GM19351 (cell line): ENCODE data around the gene PRKRA.
"Not testable (repeated sequence)": the region's sequence is repeated elsewhere in the genome, so short reads cannot be mapped to it uniquely, and the experiment has no call there.

ENCODE experiments used
- ATAC-seq: cut with Tn5 transposase; IDR thresholded peaks from one replicate; pipeline ENCODE4 v1.9.1; 2021; ENCODE audit warnings: mild to moderate bottlenecking, moderate library complexity; ENCODE audit not compliant: unreplicated experiment

PRKRA gene

DNA sequence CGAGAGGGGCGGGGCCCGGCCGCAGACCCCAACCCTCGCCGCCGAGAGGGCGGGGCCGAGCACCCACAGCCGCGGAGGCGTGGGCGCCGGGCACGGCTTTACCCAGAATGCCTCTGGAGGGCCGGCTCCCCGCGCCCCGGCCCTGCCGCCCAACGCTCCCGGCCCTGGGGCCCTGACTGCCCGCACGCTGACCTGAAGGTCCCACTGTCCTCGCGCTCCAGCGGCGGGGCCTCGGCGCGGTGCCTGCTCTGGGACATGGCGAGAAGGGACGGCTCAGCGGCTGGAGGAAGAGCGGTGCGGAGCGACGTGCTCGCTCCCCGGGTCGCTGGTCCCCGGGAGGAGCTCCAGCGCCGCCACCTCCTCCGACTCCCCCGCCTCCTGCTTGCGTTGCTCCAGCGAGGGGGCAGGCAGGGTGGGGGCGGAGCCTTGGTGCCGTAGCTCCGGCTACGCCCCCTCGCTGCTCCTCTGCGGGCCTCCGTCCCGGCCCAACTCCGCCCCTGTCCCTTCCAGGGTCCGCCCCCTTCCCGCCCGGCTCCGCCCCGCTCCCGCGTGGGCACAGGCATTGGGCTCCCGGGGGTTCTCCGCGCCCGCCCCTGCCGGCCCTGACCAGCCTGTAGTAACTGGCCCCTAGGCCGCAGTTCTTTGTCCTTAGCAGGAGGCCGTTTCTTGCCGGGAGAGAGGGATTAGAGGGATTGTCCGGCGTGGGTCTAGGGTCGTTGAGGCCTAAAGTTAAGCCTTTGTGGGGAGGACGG, at the start of gene PRKRA, which contains the start of gene PJVK:
PRKRA (minus strand) TSS at position 402 of the 752 bp plus-strand sequence; CDS start at position 257, 145 bp downstream.
PJVK (plus strand) TSS at position 605 of the 752 bp plus-strand sequence. CDS start 2,032 bp downstream, outside the sequence.
- peak; percentile 73 for ATAC-seq

DNA sequence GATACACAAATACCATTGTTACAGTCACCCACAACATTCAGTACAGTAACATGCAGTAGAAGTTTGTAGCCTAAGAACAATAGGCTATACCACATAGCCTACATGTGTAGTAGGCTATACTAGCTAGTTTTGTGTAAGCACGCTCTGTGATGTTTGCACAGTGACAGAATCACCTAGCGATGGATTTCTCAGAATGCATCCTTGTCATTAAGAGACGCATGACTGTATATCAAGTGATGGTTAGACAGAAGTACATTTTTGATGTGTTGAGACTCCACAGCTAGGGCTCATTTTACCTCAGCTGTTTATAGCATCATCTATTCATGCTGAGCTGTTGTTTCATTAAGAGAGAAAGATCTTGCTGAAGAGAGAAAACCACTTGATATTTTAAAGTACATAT, 48.7 kb upstream of the PRKRA start:
- ATAC-seq, result no peak

DNA sequence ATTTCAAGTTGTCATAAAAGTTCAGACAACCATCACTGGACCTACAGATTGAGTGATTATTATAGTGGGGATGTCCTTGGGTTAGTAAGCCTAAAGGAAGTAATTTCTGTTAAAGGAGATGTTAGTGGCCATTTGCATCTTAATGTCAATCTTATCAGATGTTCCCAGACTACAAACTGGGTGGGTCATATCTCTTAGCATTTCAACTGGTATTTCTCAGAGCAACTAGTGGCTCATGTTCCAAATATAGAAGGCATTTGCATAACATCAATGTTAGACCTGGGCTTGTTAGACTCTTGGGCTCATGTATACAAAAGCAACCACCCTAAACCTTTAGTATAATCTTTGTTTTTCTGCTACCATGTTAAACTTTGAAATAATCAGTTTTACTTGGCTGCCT, 47.2 kb upstream of the PRKRA start:
- peak; percentile 86 for ATAC-seq

DNA sequence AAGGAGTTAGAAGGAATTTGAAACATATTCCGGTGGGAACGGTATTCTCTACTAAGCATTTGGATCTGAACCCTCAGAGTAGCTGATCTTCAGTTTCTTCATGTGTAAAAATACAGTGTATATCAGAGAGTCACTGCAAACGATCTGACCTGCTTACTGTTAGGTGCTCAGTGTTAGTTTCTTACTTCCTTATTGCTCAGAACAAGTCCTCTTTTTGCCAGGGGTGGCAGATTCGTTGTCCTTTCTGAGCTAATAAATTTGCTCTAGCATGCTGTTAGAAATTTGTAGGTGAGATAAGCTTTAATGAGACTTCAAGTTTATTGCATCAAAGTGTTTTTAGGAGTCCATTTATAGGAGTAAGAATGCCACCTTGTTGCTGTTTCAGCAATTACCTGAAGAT, 45.1 kb upstream of the PRKRA start:
- no peak for ATAC-seq

DNA sequence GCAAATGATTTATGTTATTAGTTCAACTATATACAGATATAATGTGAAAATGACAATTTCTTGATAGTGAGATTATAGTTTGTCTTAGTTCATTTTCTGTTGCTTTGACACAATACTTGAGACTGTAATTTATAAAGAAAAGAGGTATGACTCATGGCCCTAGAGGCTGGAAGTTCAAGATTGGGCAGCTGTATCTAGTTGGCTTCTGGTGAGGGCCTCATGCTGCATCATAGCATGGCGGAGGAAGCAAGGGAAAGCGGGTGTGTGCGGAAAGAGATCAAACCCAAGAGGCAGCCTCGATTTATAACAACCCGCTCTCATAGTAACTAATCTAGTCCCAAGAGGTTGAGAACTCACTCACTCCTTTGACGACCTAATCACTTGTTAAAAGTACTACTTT, 40.6 kb upstream of the PRKRA start:
- ATAC-seq, result no peak

DNA sequence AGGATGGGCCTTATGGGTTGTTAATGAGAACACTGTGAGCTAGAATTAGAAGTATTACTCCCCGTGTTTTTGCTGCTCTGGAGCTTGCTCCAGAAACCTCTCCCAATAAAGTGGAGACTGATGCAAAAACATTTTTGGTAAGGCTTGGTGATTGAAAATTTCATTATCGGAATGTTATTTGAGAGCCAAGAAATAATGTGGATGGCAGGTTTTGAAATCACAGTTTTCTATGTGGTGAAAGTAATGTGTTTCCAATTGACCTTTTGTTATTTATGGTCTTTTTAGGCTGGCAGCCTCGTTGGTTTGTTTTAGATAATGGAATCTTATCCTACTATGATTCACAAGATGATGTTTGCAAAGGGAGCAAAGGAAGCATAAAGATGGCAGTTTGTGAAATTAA, 34.4 kb upstream of the PRKRA start:
- no peak for ATAC-seq

DNA sequence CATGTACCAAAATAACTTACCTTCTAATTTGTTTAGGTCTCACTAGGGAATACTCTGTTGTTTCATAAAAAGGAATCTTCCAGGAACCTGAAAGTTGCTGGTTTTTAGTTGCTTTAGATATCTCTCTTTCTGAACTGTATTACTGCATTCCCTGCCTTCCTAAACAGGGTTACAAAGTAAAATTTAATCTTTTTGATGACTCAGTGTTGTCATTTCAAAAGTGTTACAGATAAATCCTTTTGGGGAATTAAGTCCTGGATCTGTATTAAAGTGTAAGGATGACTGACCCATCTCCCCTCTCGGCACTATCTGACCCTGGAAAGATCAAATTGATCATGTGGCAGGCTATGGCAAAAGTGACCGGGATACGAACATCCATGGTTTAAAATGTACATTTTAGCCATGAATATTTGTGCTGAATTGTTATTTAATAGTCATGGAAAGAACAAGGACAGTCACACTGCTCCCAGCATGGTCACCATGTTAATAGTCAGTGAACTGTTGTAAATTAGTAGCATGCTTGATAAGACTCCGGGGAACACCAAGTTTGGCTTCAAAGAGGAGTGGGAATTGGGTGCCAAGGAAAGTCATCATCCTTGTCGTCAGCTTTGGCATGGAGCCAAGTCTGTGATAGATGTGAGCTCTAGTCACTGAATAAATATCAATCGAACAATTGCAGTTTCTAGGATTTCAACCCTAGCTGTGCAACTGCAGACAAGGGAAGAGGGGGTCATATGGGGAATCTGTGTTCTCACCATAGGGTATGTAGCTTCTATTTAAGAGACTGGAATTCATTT, 33.5 kb upstream of the PRKRA start:
- no peak for ATAC-seq

DNA sequence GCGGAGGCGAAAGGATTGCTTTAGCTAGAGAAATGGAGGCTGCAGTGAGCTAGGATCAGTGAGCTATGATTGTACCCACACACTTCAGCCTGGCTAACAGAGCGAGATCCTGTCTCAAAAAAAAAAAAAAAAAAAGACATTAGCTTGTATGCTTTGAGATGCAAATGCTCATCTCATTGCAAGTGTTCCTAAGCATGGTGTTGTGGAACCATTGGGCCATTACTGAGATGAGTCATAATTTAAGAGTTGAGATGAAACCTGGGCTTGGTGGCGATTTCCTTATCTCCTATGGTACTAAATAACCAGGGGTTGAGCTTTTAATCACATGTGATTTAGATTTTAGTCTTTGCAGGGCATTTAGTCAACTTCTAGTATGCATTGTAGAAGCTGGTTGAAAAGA, 31.5 kb upstream of the PRKRA start:
- ATAC-seq, result peak; percentile 40

DNA sequence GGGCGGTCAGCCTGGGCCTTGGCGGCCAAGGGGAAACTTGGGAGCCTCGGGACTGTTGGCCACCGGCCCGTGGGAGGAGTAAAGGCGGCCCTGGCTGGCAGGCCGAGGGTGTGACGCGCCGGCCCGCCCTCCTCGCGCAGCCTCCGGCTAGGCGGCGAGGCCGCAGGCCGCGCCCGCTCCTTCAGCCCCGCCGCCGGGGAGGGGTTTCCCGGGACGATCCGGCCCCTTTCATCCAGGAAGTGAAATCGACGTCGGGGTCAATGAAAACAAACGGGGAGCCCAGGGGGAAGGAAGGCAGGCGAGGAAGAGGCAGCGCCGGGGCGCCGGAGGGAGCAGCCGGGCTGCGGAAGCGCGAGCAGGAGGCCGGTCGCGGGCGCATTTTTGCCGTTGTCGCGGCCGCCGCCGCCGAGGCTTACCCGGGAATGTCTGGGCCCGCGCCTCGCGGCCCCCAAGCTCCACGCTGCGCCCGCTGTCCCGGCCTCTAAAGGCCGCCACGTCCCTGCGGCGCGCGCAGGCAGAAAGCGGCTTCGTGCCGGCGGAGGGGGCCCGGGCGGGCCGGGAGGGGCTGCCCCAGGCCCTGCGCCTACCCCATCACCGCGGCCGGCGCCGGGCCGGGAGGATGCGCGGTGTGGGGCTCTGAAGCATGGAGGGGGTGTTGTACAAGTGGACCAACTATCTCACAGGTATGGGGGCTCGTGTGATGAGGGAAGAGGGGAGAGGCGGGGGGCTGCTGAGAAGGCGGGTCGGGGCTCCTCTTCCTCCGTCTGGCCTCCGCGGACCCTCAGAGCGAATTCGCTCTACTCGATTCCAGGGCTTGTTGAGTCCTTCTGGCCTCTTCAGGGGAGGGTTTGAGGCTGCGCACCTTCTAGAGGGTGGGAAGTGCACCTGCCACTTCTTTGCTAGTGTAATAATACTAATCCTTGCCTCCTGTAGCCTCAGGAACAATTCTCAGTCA, 29.5 kb upstream of the PRKRA start, which contains the start of gene PLEKHA3:
PLEKHA3 (plus strand) TSS at position 231 of the 955 bp plus-strand sequence; CDS start at position 644, 413 bp downstream.
- peak; percentile 58 for ATAC-seq

DNA sequence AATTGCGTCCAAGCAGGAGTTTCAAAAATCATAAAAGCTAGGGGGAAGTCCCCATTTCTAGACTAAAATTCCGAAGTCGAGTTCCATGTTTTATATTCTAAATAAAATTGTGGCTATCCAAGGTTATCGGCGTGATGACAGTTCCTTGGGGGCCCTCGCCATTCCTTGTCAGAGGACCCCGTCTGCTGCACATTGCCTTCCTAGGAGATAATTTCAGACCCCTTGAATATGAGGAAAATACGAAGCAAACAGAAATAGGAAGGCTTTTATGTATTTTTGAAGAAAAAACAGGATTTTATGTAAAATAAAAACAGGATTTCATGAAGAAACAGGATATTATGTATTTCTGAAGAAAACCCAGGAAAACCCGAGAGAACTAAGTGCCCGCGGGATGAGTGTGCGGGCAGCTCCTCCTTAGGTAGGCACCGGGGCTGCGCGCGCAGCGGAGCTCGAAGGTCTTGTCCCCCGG, 28.8 kb upstream of the PRKRA start:
- ATAC-seq, result no peak

DNA sequence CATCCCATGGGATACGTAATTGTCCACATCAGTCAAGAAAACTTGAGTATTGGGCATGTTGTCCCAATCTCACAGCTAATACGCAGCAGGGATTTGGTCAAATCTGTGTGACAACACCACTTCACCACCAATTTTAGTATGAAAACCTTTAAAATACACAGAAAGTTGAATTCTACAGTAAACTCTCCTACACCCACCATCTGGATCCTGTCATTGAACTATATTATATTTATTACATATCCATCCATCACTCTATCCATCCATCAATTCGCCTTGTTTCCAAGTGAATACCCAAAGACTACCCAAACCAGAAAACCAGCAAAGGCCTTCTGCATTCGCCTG, 28.3 kb upstream of the PRKRA start:
- no peak for ATAC-seq

DNA sequence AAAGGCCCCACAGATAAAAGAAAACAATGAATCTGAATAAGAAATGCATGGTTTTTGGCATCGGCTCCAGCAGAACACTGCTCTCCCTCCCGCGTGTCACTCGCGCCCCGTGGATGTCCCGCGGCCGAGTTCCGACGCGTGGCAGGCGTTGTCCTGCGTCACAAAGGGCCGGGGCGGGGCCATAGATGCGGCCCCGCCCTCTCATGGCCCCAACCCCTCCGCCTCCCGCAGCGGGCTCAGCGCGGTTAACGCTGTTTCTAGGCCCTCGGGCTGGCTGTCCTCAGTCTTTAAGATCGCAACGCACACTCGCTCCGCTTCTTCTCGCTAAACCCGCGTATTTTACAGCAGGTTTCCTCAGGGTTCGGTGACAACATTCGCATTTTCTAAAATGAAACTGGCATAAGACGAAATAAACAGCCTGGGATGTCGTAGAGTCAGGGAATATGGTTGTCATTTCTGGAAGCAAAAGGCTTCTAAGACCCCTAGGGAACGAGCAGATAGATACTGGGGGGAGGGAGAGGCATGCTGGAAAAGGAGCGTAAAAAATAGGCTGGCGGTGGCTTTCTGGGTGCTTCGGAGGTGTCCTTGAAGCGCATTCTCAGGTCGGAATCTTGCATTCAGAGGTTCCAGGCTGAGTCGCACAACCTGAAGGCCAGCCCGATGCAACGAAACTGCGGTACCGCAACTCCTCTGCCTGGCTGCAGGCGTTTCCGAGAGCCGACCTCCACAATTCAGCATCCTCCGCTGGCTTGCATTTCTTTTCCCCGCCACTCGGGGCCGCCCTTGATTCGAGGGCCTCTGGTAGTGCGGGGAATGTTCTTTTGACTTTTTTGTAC, 27.7 kb upstream of the PRKRA start, which contains the start of gene FKBP7:
FKBP7 (minus strand) TSS at position 162 of the 836 bp plus-strand sequence; CDS start at position 61, 101 bp downstream.
- ATAC-seq, result peak; percentile 42

DNA sequence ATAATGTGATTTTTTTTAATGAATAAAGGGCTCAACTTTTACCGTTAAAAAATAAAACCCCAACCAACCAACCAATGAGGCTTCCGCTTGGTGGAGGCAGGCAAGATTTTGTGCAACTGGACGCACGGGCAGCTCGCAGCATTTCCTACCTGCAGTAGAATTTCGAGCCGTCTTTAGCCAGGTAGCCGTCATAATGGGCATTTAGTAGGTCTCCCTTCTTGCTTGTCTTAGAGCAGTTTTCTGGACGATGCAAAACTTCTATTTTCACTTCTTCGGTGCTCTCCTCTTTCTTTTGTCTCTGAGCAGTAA, 27.1 kb upstream of the PRKRA start:
- no peak for ATAC-seq

DNA sequence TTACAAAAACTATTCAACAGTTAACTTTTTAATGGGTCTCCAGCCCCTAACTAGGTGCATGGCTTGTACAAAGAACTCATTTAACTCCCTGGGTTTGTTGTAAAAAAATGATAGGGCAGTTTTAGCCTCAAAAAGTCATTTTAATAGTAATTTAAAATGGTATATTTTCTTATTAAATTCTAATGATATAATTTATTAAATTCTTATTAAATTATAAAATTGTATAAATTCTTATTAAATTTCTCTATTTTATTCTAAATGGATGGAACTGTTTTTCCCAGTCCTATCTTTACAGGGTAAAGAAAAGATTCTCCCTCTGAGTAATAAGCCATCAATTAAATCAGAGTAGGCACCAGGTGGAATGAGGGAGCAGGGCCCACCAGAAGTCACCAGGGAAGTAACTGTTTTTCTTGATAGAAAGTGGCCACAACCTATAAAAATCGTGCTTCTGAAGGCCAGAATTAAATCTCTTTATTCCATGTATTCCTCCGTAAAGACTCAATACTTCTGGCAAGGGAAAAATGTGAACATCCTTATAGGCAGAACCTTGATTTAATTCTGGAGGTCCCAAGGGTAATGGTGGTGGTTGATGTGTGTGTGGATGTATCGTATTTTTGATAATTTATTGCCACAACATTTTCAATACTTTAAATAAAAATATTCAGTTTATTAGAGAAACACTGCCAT, 26.6 kb upstream of the PRKRA start:
- no peak for ATAC-seq

DNA sequence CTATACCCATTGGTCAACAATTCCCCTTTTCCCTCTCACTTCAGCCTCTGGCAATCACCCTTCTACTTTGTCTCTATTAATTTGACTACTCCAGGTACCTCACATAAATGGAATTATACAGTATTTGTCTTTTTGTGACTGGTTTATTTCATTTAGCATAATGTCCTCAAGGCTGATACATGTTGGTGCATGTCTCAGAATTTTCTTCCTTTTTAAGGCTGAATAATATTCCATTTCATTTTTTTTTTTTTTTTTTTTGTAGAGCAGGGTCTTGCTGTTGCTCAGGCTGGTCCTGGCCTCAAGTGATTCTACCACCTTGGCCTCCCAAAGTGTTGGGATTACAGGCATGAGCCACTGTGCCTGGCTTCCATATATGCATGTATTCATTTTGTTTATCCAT, 25.5 kb upstream of the PRKRA start:
- ATAC-seq, result no peak

DNA sequence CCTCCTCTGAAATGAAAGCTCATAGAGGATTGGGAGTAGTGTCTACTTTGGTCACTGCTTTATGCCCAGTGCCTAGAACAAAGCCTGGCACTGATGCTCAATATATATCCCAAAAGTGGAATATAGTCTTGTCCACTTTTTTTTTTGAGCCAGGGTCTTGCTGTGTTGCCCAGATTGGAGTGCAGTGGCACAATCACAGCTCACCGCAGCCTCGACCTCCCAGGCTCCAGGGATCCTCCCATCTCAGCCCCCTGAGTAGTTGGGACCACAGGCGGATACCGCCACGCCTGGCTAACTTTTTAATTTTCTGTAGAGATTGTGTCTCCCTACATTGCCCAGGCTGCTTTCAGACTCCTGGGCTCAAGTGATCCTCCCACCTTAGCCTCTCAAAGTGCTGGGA, 23.6 kb upstream of the PRKRA start:
- no peak for ATAC-seq

DNA sequence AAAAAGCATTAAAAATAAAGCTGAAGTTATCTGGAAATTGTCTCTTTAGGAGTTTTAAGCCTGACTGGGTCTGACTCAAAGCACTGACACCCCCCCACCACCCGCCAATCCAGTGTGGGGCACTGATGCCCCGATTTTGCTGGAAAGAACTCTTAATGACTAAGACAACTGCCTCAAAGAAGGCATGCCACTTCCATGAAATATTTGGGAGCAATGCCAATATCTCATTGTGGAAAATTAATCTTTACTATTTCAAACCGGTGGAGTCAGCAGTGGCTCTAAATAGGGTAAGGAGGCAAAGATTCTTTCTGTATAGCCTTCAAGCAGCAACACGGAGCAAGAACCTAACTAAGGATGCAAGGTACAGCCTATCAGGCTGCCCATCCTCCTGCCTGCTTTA, 23.0 kb upstream of the PRKRA start:
- no peak for ATAC-seq

DNA sequence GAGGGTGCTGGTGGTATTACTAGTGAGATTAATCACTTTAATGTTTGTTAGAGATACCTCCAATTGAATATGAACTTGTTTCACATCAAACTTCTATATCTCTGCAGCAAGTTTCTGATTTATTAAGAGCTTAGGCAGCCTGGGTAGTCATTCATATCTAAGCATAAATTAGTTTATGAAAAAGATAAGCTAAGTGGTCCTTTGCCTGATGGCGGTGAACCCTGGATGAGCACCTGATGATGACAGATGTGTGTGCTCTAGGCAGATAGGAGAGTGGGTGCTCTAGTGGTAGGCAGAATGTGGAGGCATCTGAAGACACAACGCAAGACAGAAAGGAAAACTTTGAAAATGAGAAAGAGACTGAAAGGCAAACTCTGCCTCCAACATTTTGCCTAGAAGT, 22.4 kb upstream of the PRKRA start:
- no peak for ATAC-seq

DNA sequence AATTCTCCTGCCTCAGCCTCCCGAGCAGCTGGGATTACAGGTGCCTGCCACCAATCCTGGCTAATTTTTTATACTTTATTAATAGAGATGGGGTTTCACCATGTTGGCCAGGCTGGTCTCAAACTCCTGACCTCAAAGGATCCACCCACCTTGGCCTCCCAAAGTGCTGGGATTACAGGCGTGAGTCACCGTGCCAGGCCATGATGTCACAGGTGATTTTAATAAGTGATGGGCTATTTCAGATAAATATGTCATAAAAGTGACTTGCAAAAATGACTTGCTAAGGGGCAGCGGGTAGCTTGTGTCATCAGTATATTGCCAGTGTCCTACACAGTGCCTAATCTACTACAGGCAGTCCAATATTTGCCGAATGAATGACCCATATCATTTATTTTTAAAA, 20.3 kb upstream of the PRKRA start:
- not testable (repeated sequence) for ATAC-seq
